H1 (cell line): ENCODE results near the gene TTLL7. TPM values are rescaled to one million over a fixed set of nuclear protein-coding genes. Genes with fewer than 3 reads are reported as not detected.

Experiments used
- CTCF ChIA-PET: fragments of 300-600 bp; sonication (Branson Sonifier 250); formaldehyde crosslinking; loops from one replicate; lab custom pipeline; 2021; ENCODE audit not compliant: partially characterized antibody; lab: Charles Lee
- POLR2A ChIA-PET: fragments of 300-600 bp; sonication (Branson Sonifier 250); formaldehyde crosslinking; loops from one replicate; lab custom pipeline; 2021; ENCODE audit warnings: inconsistent platforms; ENCODE audit not compliant: partially characterized antibody; lab: Charles Lee
- DNase-seq, 2 experiments: peaks; one replicate each; pipeline versions ENCODE4 v3.0.0 to v3.0.0-alpha.2; 2010 to 2022; ENCODE audit warnings: low spot score in 2 of 2, low read depth in 1 of 2, mixed read lengths in 1 of 2
- FAIRE-seq: peaks from 2 replicates; lab custom pipeline; 2011; peaks lifted over from hg19 to GRCh38; lab: Jason Lieb, UNC
- H2AFZ ChIP-seq: 2 replicates; pipeline ENCODE4 v1.8.1; 2012; ENCODE audit warnings: low read length, inconsistent platforms
- H2AK5ac ChIP-seq: 2 replicates; pipeline ENCODE4 v1.6.1; 2013; ENCODE audit warnings: low read depth, low read length
- H2BK120ac ChIP-seq: replicated peaks from 2 replicates; pipeline ENCODE3; 2013; ENCODE audit warnings: low read depth, low read length, inconsistent platforms
- H2BK12ac ChIP-seq: 2 replicates; pipeline ENCODE4 v1.6.1; 2013; ENCODE audit warnings: low read depth, low read length
- H2BK15ac ChIP-seq: 2 replicates; pipeline ENCODE4 v1.6.1; 2013; ENCODE audit warnings: low read length
- H2BK20ac ChIP-seq: 2 replicates; pipeline ENCODE4 v1.6.1; 2013; ENCODE audit warnings: low read length
- H2BK5ac ChIP-seq: 2 replicates; pipeline ENCODE4 v1.6.1; 2013; ENCODE audit warnings: low read depth, low read length
- H3K14ac ChIP-seq: 2 replicates; pipeline ENCODE4 v1.6.1; 2013; ENCODE audit warnings: inconsistent platforms; ENCODE audit not compliant: insufficient read length
- H3K18ac ChIP-seq: 2 replicates; pipeline ENCODE4 v1.6.1; 2013; ENCODE audit warnings: low read length; ENCODE audit errors: extremely low read depth
- H3K23ac ChIP-seq: 2 replicates; pipeline ENCODE4 v1.6.1; 2013; ENCODE audit warnings: inconsistent platforms; ENCODE audit not compliant: insufficient read length
- H3K23me2 ChIP-seq: 2 replicates; pipeline ENCODE4 v1.6.1; 2013; ENCODE audit warnings: low read depth, low read length
- H3K27ac ChIP-seq: 2 replicates; pipeline ENCODE4 v1.6.1; 2011; ENCODE audit warnings: low read depth, low read length, inconsistent platforms
- H3K27me3 ChIP-seq, 4 experiments: replicated peaks in 1 of 4; 1 replicate in 1 of 4; 2 replicates in 3 of 4; pipeline versions ENCODE4 v1.6.1 to v1.8.1; 2011 to 2013; ENCODE audit warnings: low read length in 3 of 4, mild to moderate bottlenecking in 3 of 4, inconsistent platforms in 2 of 4, mixed read lengths in 2 of 4, moderate library complexity in 1 of 4; ENCODE audit not compliant: control insufficient read depth in 3 of 4, insufficient read depth in 3 of 4; ENCODE audit errors: extremely low read depth in 1 of 4
- H3K36me3 ChIP-seq, 4 experiments: 2 replicates each; pipeline versions ENCODE4 v1.6.1 to v1.8.1; 2011 to 2013; ENCODE audit warnings: mild to moderate bottlenecking in 4 of 4, low read length in 3 of 4, moderate library complexity in 2 of 4, control low read depth in 1 of 4, inconsistent platforms in 1 of 4; ENCODE audit not compliant: insufficient read depth in 4 of 4, control insufficient read depth in 2 of 4
- H3K4ac ChIP-seq: replicated peaks from 2 replicates; pipeline ENCODE3; 2013; ENCODE audit warnings: low read length, low read depth, mixed read lengths, inconsistent platforms; ENCODE audit not compliant: insufficient read length
- H3K4me1 ChIP-seq, 4 experiments: replicated peaks in 1 of 4; 1 replicate in 1 of 4; 2 replicates in 3 of 4; pipeline versions ENCODE4 v1.6.1 to v1.8.1; 2011 to 2013; ENCODE audit warnings: low read length in 3 of 4, inconsistent platforms in 2 of 4, mixed read lengths in 1 of 4; ENCODE audit not compliant: insufficient read depth in 4 of 4, control insufficient read depth in 3 of 4
- H3K4me2 ChIP-seq, 2 experiments: 2 replicates each; pipeline versions ENCODE4 v1.6.1 to v1.8.1; 2011 to 2013; ENCODE audit warnings: low read depth in 2 of 2, low read length in 2 of 2, control low read depth in 1 of 2, inconsistent platforms in 1 of 2, mild to moderate bottlenecking in 1 of 2; ENCODE audit not compliant: insufficient read depth in 1 of 2
- H3K4me3 ChIP-seq, 4 experiments: fragments of 200-600, 300-600 bp in 1 of 4; sonication (generic), shearing (Covaris generic), sonication (Bioruptor Twin) in 1 of 4; 2 replicates each; pipeline versions ENCODE4 v1.5.1 to v1.8.1; 2011 to 2016; ENCODE audit warnings: low read length in 4 of 4, low read depth in 3 of 4, control low read depth in 2 of 4, inconsistent platforms in 2 of 4, mild to moderate bottlenecking in 2 of 4, mixed read lengths in 1 of 4, moderate library complexity in 1 of 4; ENCODE audit not compliant: insufficient read depth in 2 of 4; ENCODE audit errors: extremely low read depth in 1 of 4
- H3K56ac ChIP-seq: replicated peaks from 2 replicates; pipeline ENCODE3; 2013; ENCODE audit warnings: low read depth, mild to moderate bottlenecking, mixed read lengths, low read length, inconsistent platforms; ENCODE audit not compliant: insufficient read length
- H3K79me1 ChIP-seq: 2 replicates; pipeline ENCODE4 v1.6.1; 2013; ENCODE audit warnings: low read depth, low read length, control low read depth
- H3K79me2 ChIP-seq, 2 experiments: 2 replicates each; pipeline versions ENCODE4 v1.6.1 to v1.8.1; 2012 to 2013; ENCODE audit warnings: low read length in 2 of 2, mild to moderate bottlenecking in 2 of 2, inconsistent platforms in 1 of 2; ENCODE audit not compliant: insufficient read depth in 2 of 2, control insufficient read depth in 1 of 2
- H3K9ac ChIP-seq, 4 experiments: replicated peaks in 1 of 4; 1 replicate in 1 of 4; 2 replicates in 3 of 4; pipeline versions ENCODE4 v1.6.1 to v1.8.1; 2011 to 2013; ENCODE audit warnings: low read depth in 3 of 4, low read length in 3 of 4, control low read depth in 2 of 4, mild to moderate bottlenecking in 2 of 4, moderate library complexity in 2 of 4, inconsistent platforms in 1 of 4; ENCODE audit errors: extremely low read depth in 1 of 4
- H3K9me3 ChIP-seq, 2 experiments: 2 replicates each; pipeline versions ENCODE4 v1.6.1 to v1.8.1; 2012 to 2013; ENCODE audit warnings: mild to moderate bottlenecking in 2 of 2, moderate library complexity in 2 of 2, control low read depth in 1 of 2, inconsistent platforms in 1 of 2, low read depth in 1 of 2, low read length in 1 of 2, mixed read lengths in 1 of 2; ENCODE audit not compliant: insufficient read depth in 2 of 2
- H4K20me1 ChIP-seq, 2 experiments: replicated peaks in 1 of 2; 2 replicates each; pipeline versions ENCODE3 to v1.8.1; 2011 to 2013; ENCODE audit warnings: inconsistent platforms in 2 of 2, low read length in 2 of 2, mild to moderate bottlenecking in 1 of 2; ENCODE audit not compliant: insufficient read depth in 2 of 2, control insufficient read depth in 1 of 2
- H4K5ac ChIP-seq: 2 replicates; pipeline ENCODE4 v1.6.1; 2013; ENCODE audit warnings: low read length, low read depth, mixed read lengths, inconsistent platforms; ENCODE audit not compliant: insufficient read length
- H4K8ac ChIP-seq: 2 replicates; pipeline ENCODE4 v1.8.0; 2013; ENCODE audit warnings: mild to moderate bottlenecking, moderate library complexity, low read length, inconsistent platforms; ENCODE audit not compliant: insufficient read depth; ENCODE audit errors: extremely low read depth
- H4K91ac ChIP-seq: replicated peaks from 2 replicates; pipeline ENCODE3; 2013; ENCODE audit warnings: low read length, mixed read lengths, inconsistent platforms; ENCODE audit not compliant: insufficient read length
- WGBS, 2 experiments: shearing (Covaris generic) in 1 of 2; methylation state at CpG; one replicate each; pipeline versions ENCODE4 v1.1.6 to v1.1.7; 2013 to 2015; ENCODE audit warnings: low lambda C conversion rate in 2 of 2, mixed read lengths in 2 of 2, inconsistent platforms in 1 of 2, low coverage in 1 of 2, missing lambda C conversion rate in 1 of 2; ENCODE audit not compliant: insufficient replicate concordance in 2 of 2, insufficient coverage in 1 of 2, insufficient read length in 1 of 2; ENCODE audit errors: extremely low coverage in 1 of 2, missing lambda C conversion rate in 1 of 2; 5-methylcytosine and 5-hydroxymethylcytosine counted together
- polyA plus RNA-seq, 7 experiments: library from polyadenylated mRNA; depleted of rRNA in 3 of 7; stranded (reverse) in 5 of 7; unstranded in 2 of 7; fragments of >200 nt in 5 of 7; fragments of 200-250 nt in 2 of 7; gene quantifications; 1 replicate in 5 of 7; 2 replicates in 1 of 7; 4 replicates in 1 of 7; pipeline versions ENCODE4 v1.2.1 to v1.2.3, GENCODE V29; 2011 to 2013; ENCODE audit warnings: missing spikeins in 2 of 7, mixed read lengths in 2 of 7
- total RNA-seq: library from RNA; stranded (reverse); fragmentation: NEBNext Ultra II Directional; extraction: Animal tissue kit (Norgen Biotek cat#: 25700); gene quantifications from 2 replicates; pipeline ENCODE4 v1.2.1, GENCODE V29; 2021

TTLL7 gene
- total and polyA plus RNA-seq, 2 of the 8 experiments (the other 6 are each of a cell fraction or from before 2014, with no cell fraction given) = 1.9 to 7.9 TPM

GRCh38 chr1:83922431-83922830 lies 76.5 kb downstream of the TTLL7 start:
- H3K23ac ChIP-seq = no peak overlapping the region
- H4K91ac ChIP-seq = no peak overlapping the region
- no peaks in the 10 kb centered on the region for H3K9me3 ChIP-seq
- ChIA-PET POLR2A (no interaction called here), CTCF (interaction anchor here (0.9 to 1.7 kb wide), 3 partner anchors 10 to 33 kb away, joined by 3 to 4 read pairs (median 4); no protein-coding TSS in a partner anchor)
- no peaks in the 10 kb centered on the region for H3K27me3 ChIP-seq
- H3K23me2 ChIP-seq = no peaks in the 10 kb centered on the region; the same call in 1 of the 2 replicates
- no peak overlapping the region for H2BK12ac ChIP-seq
- no peaks in the 10 kb centered on the region for H3K79me1 ChIP-seq
- no peaks in the 10 kb centered on the region for H3K36me3 ChIP-seq
- no peak overlapping the region for H3K14ac ChIP-seq
- no peak for FAIRE-seq
- no peak for DNase-seq
- H4K8ac ChIP-seq = no peak overlapping the region
- H3K4me2 ChIP-seq = no peak overlapping the region
- no peak overlapping the region for H2BK15ac ChIP-seq
- H3K4me1 ChIP-seq = no peaks in the 10 kb centered on the region
- H2AFZ ChIP-seq = no peak overlapping the region
- no peak overlapping the region for H2AK5ac ChIP-seq
- H3K27ac ChIP-seq = no peak overlapping the region
- H3K56ac ChIP-seq = no peak overlapping the region
- no peaks in the 10 kb centered on the region for H3K79me2 ChIP-seq
- no peak overlapping the region for H2BK120ac ChIP-seq
- WGBS, 2 experiments = 0% methylated on average over 1 of the region's 1 CpG; no CpG with 5 or more reads in 1 of the 2 experiments
- H3K4me3 ChIP-seq = no peak overlapping the region
- H2BK5ac ChIP-seq = no peak overlapping the region
- no peak overlapping the region for H2BK20ac ChIP-seq
- H4K5ac ChIP-seq = no peak overlapping the region
- no peak overlapping the region for H3K18ac ChIP-seq
- H4K20me1 ChIP-seq = no peaks in the 10 kb centered on the region
- H3K4ac ChIP-seq = no peak overlapping the region
- no peak overlapping the region for H3K9ac ChIP-seq
